Type B pancreatic cell (in vitro differentiated cells): ENCODE results near the gene WDFY4. TPM values are rescaled to one million over a fixed set of nuclear protein-coding genes. Genes with fewer than 3 reads are reported as not detected.

Source experiments
- DNase-seq: peaks from one replicate; pipeline ENCODE4 v3.0.0; 2021; ENCODE audit warnings: mixed read lengths; ENCODE audit not compliant: unreplicated experiment; ENCODE audit errors: extremely low spot score
- H3K27ac Mint-ChIP-seq: 2 replicates; pipeline ENCODE4 v1.8.0; 2021; ENCODE audit warnings: mild to moderate bottlenecking, mixed read lengths
- H3K27me3 Mint-ChIP-seq: 2 replicates; pipeline ENCODE4 v1.8.0; 2021; ENCODE audit warnings: mixed read lengths
- H3K36me3 Mint-ChIP-seq: 2 replicates; pipeline ENCODE4 v1.8.0; 2021; ENCODE audit warnings: mixed read lengths
- H3K4me1 Mint-ChIP-seq: one replicate; pipeline ENCODE4 v1.8.0; 2021; ENCODE audit warnings: mixed read lengths; ENCODE audit not compliant: unreplicated experiment
- H3K4me3 Mint-ChIP-seq: 2 replicates; pipeline ENCODE4 v1.8.0; 2021; ENCODE audit warnings: mild to moderate bottlenecking, mixed read lengths
- H3K9me3 Mint-ChIP-seq: 2 replicates; pipeline ENCODE4 v1.8.0; 2021; ENCODE audit warnings: mixed read lengths
- CTCF ChIP-seq: fragments of 200-600 bp; sonication (generic); conservative IDR thresholded peaks from 2 replicates; pipeline ENCODE4 v1.5.0; 2021; ENCODE audit warnings: antibody characterized with exemption, mild to moderate bottlenecking
- total RNA-seq: library from RNA; stranded (reverse); gene quantifications from 2 replicates; pipeline ENCODE4 v1.2.1, GENCODE V29; 2021; ENCODE audit warnings: low replicate concordance

WDFY4 gene
- total RNA-seq, 1 donor from 2014 or later = 0.05 TPM

- no peaks in the 10 kb centered on the region for H3K36me3 Mint-ChIP-seq
- no peak for DNase-seq
- no peaks in the 10 kb centered on the region for H3K4me1 Mint-ChIP-seq
- H3K9me3 Mint-ChIP-seq = no peaks in the 10 kb centered on the region
- TF ChIP-seq CTCF = no peak
- no peak overlapping the region for H3K4me3 Mint-ChIP-seq
- peaks cover 47% of the 10 kb centered on the region for H3K27me3 Mint-ChIP-seq
- H3K27ac Mint-ChIP-seq = no peak overlapping the region
These were observed 36.3 kb upstream of the WDFY4 start for GRCh38 chr10:48648172-48648942.

- no peak for TF ChIP-seq CTCF
- no peaks in the 10 kb centered on the region for H3K36me3 Mint-ChIP-seq
- H3K27me3 Mint-ChIP-seq = peaks cover 56% of the 10 kb centered on the region
- DNase-seq = no peak
- no peak overlapping the region for H3K4me3 Mint-ChIP-seq
- H3K9me3 Mint-ChIP-seq = no peaks in the 10 kb centered on the region
- H3K27ac Mint-ChIP-seq = no peak overlapping the region
- H3K4me1 Mint-ChIP-seq = no peaks in the 10 kb centered on the region
These were observed 35.2 kb upstream of the WDFY4 start for GRCh38 chr10:48649349-48649944.

- H3K27me3 Mint-ChIP-seq = peaks cover 65% of the 10 kb centered on the region
- no peak for TF ChIP-seq CTCF
- H3K36me3 Mint-ChIP-seq = no peaks in the 10 kb centered on the region
- H3K9me3 Mint-ChIP-seq = no peaks in the 10 kb centered on the region
- no peak for DNase-seq
- no peak overlapping the region for H3K27ac Mint-ChIP-seq
- no peak overlapping the region for H3K4me3 Mint-ChIP-seq
- no peaks in the 10 kb centered on the region for H3K4me1 Mint-ChIP-seq
These were observed 33.4 kb upstream of the WDFY4 start for GRCh38 chr10:48651293-48651692.

- Mint-ChIP-seq H3K27me3 (peaks cover 67% of the 10 kb centered on the region), H3K27ac (no peak overlapping the region), H3K4me1 (no peaks in the 10 kb centered on the region), H3K36me3 (no peaks in the 10 kb centered on the region), H3K4me3 (no peak overlapping the region), H3K9me3 (no peaks in the 10 kb centered on the region)
- no peak for TF ChIP-seq CTCF
- DNase-seq = no peak
These were observed 32.8 kb upstream of the WDFY4 start for GRCh38 chr10:48651839-48652238.

- Mint-ChIP-seq H3K36me3 (no peaks in the 10 kb centered on the region), H3K4me1 (no peaks in the 10 kb centered on the region), H3K27ac (no peak overlapping the region), H3K27me3 (peaks cover 70% of the 10 kb centered on the region), H3K9me3 (no peaks in the 10 kb centered on the region), H3K4me3 (no peak overlapping the region)
- TF ChIP-seq CTCF = no peak
- no peak for DNase-seq
These were observed 32.3 kb upstream of the WDFY4 start for GRCh38 chr10:48652344-48652743.
